ENCODE data around the gene HRH2.

GRCh38 chr5:175747539-175748060, 89.7 kb downstream of the HRH2 start:
- TF ChIP-seq, protein P1, sequence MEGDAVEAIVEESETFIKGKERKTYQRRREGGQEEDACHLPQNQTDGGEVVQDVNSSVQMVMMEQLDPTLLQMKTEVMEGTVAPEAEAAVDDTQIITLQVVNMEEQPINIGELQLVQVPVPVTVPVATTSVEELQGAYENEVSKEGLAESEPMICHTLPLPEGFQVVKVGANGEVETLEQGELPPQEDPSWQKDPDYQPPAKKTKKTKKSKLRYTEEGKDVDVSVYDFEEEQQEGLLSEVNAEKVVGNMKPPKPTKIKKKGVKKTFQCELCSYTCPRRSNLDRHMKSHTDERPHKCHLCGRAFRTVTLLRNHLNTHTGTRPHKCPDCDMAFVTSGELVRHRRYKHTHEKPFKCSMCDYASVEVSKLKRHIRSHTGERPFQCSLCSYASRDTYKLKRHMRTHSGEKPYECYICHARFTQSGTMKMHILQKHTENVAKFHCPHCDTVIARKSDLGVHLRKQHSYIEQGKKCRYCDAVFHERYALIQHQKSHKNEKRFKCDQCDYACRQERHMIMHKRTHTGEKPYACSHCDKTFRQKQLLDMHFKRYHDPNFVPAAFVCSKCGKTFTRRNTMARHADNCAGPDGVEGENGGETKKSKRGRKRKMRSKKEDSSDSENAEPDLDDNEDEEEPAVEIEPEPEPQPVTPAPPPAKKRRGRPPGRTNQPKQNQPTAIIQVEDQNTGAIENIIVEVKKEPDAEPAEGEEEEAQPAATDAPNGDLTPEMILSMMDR (IDR thresholded peaks at IDR 0.05; ENCODE audit: low read length) = no peak
- TF ChIP-seq EZH2 (IDR thresholded peaks at IDR 0.05; ENCODE audit: borderline replicate concordance, low read length) = no peak

All from OCI-LY1 (cell line).